ENCODE measurements around the gene PRELID1.
A peak's percentile ranks its signal among the peaks of the same experiment; 100 is the strongest.

Gene PRELID1

GRCh38 chr5:177332896-177333260 is 29.3 kb downstream of the PRELID1 start:
- TF ChIP-seq, protein P1, sequence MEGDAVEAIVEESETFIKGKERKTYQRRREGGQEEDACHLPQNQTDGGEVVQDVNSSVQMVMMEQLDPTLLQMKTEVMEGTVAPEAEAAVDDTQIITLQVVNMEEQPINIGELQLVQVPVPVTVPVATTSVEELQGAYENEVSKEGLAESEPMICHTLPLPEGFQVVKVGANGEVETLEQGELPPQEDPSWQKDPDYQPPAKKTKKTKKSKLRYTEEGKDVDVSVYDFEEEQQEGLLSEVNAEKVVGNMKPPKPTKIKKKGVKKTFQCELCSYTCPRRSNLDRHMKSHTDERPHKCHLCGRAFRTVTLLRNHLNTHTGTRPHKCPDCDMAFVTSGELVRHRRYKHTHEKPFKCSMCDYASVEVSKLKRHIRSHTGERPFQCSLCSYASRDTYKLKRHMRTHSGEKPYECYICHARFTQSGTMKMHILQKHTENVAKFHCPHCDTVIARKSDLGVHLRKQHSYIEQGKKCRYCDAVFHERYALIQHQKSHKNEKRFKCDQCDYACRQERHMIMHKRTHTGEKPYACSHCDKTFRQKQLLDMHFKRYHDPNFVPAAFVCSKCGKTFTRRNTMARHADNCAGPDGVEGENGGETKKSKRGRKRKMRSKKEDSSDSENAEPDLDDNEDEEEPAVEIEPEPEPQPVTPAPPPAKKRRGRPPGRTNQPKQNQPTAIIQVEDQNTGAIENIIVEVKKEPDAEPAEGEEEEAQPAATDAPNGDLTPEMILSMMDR (conservative IDR thresholded peaks at IDR 0.05; ENCODE audit: low read length): no peak
- DNase-seq (ENCODE audit: low read depth): no peak
- H3K4me3 ChIP-seq (ENCODE audit: low read length): no peak overlapping the region

- no peak overlapping the region for H3K4me3 ChIP-seq (ENCODE audit: low read length)
- no peak for DNase-seq (ENCODE audit: low read depth)
- TF ChIP-seq, protein P1 (conservative IDR thresholded peaks at IDR 0.05; ENCODE audit: low read length): no peak
These were observed 30.0 kb downstream of the PRELID1 start for GRCh38 chr5:177333420-177334154.

- TF ChIP-seq, protein P1 (conservative IDR thresholded peaks at IDR 0.05; ENCODE audit: low read length): no peak
- no peak overlapping the region for H3K4me3 ChIP-seq (ENCODE audit: low read length)
- no peak for DNase-seq (ENCODE audit: low read depth)
These were observed 30.6 kb downstream of the PRELID1 start for GRCh38 chr5:177334155-177334551.

DNA sequence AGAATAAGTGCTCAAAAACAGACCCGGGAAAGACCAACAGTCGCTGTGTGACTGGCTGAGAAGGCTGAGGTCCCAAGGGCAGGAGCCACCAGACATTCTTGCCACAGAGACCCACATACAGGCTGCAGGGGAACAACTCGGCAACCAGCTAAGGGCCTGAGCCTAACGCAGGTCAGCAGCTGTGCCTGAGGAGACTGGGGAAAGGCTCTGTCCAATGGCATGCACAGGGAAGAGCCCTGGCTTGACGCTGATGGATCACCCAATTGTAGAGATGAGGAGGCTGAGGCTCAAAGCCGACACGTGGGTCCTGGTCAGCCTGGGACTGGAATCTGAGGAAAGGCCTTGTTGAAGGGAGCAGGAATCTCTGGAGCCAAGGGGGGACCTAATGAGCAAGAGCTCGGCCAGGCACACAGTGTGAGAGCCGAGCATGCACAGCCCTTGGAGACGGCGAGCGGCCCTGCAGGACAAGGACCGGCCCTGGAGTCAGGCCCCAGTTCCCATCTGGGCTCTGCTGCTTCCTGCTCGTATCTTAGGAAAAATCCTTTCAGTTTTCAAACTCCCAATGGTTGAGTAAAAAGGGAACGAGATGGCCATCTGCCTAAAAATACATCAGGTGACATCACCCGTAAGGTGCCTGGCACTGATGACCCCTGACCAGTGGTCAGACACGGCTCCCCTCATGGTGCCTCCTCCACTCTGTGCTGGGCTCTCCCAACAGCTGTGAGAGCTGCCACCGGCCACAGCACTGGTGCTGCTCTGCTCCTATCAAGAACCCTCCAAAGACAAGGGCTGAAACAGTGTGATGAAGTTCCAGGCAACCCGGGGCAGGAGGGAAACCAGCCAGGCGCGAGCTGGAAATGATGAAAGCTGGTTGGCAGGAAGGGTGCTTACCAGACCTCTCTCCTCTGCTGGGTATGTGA is 31.4 kb downstream of the PRELID1 start:
- TF ChIP-seq, protein P1 (conservative IDR thresholded peaks at IDR 0.05; ENCODE audit: low read length): no peak

DNA sequence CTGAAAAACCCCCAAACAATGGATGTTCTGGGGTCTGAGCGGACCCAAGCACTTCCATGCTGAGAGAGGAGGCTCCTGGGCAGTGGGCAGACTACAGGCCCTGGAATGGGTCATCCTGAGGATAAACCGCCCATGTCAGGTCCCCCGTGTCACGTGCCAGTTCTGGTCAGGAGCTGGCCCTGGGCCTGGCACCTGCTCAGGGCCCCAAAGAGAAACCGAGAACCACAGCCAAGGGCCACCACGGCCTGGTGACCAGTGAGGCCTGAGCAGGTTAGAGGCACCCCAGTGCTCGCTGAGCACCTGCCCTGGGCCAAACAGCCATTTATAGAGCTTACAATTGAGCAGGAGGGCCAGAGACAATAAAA is 32.1 kb downstream of the PRELID1 start:
- TF ChIP-seq, protein P1 (conservative IDR thresholded peaks at IDR 0.05; ENCODE audit: low read length): no peak
- no peak for DNase-seq (ENCODE audit: low read depth)
- no peak overlapping the region for H3K4me3 ChIP-seq (ENCODE audit: low read length)

More for the DNA sequence above, 31.4 kb downstream of the PRELID1 start:
- H3K4me3 ChIP-seq (ENCODE audit: low read length): no peak overlapping the region
- DNase-seq (ENCODE audit: low read depth): no peak

- TF ChIP-seq, protein P1 (conservative IDR thresholded peaks at IDR 0.05; ENCODE audit: low read length): 0 out of 2 replicates have a peak, but pooled peaks have one; percentile 2
- DNase-seq (ENCODE audit: low read depth): no peak
- H3K4me3 ChIP-seq (ENCODE audit: low read length): no peak overlapping the region
These were observed 32.5 kb downstream of the PRELID1 start for GRCh38 chr5:177336112-177336511.
